Activated CD4-positive, alpha-beta T cell treated with anti-CD3 and anti-CD28 coated beads for 48 hours (primary cell): ENCODE results near the gene NLRP8.
"Not testable (repeated sequence)": the region's sequence is repeated elsewhere in the genome, so short reads cannot be mapped to it uniquely, and the experiment has no call there.

Source experiments
- DNase-seq: peaks from one replicate; pipeline ENCODE4 v3.0.0-alpha.2; 2020

NLRP8 gene

DNA sequence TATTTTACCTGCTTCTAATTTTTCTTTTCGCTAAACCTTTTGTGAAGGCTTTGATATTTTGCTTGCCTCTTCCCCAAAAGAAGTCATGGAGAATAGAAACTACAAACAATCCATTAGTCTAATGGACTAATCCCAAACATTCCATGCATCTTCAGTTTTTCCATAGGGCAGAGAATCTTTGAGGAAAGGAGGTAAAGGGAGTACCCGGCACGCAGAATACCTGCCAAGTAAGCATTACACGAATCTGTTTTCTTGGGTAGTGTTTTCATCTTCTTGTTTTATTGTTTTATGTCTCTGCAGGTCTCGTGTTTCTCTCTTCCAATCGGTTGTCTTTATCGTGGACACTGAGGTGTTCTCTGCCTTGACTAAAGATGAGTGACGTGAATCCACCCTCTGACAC, at the start of gene NLRP8:
TSS of gene NLRP8 (plus strand) at position 301 of the 400 bp plus-strand sequence.
- no peak for DNase-seq

DNA sequence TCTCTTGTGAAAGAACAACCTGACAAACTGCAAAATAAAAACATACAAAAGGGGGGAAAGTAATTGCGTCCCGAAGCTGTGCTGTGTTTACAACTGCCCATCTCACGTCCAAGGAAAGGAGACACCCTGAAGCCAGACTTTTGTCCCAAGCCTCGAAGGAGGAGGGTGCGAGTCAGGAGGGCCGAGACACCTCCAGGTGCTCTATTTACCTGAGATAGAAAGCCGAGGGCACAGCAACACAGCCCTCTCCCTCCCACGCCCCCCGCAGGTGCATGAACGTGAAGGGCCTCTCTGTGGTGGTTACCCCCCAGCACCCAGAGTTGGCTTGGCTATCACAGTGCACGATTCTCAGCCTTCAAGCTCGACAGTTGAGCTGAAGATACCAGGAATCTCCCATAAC, 48.7 kb upstream of the NLRP8 start:
- no peak for DNase-seq

DNA sequence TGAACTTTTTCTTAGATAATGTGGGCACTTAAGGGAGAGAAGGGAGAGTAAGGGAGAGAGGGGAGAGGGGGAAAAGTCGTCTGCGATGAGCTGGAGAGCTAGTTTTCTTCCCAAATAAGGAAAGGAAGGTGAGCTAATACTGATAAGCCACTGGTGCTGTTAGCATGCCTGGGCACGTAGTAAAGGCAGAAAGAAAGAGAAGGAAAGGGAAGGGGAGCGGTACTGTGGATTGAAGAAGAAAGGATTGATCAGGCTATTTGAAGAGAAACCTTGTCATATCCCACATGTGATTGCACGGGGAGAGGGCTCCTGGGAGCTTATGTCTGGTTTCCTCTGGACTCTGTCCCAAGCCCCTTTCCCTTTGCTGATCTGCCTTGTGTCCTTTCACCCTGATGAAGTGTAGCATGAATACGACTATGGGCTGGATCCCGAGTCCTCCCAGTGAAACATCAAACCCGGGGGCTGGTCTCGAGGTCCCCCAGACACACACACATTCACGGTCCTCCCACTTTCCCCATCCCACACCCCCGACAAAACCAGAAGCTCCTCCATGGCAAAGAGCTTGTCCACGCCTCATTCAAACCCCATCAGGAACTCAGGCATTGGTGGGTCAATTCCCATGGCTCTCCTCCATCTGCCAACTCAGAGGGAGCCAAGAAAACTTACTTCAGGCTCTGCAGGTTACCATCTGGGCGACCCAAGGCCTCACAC, 46.1 kb upstream of the NLRP8 start:
- DNase-seq: no peak

DNA sequence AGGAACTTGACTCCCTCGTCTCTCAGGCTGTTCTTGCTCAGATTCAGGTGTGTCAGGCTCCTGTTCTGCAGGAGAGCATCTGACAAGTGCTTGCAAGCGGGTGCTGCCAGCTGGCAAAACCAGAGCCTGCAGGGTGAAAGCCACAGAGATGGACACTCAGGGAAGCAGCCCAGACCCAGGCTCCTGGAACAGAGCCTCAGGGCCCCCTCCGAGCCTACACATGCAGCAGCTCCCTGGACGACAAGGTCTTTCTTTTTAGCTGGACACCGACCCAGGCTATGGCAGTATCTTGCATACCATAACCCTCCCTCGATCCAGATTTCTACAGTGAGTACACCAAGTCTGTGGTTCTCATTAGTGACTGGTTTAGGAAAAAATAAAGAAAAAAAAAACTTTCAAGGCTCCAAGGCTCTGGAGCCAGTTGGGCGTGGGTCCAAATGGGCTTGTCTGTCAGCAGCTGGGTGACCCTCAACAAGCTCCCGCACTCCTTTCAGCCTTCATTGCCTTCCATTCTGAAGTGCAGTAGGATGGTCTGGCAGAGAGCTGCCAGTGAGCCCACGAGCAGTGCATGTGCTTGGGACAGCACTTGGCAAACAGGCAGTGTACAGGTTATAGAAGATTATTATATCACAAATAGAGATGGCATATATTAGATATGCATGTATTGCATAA, 45.4 kb upstream of the NLRP8 start:
- no peak for DNase-seq

DNA sequence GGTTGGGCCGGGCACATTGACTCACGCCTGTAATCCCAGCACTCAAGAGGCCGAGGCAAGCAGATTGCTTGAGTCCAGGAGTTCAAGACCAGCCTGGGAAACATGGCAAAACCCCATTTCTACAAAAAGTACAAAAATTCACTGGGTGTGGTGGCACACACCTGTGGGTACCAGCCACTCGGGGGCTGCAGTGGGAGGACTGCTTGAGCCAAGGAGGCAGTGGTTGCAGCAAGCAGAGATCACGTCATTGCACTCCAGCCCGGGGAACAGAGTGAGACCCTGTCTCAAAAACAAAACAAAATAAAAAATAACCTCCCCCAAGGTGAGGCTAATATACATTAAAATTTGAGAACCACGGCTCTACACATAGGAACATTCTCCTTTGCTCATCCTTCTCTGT, 40.3 kb upstream of the NLRP8 start:
- DNase-seq: no peak

DNA sequence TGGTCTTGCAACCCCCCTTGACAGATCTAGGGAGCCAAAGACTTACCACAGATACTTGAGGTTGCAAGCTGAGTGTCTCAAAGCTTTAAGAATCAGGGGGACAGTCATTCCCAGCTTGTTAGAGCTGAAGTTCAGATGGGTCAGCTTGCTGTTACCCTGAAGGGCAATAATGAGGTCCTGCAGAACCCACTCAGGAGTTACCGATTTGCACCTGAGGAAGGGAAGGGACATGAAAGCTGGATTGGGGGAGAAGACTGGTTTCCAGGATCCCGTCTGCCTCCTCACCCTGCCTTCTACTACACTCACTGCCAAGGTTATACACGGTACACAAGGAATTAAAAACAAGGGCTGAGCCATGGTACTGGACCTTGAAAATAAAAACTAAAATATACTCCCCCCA, 39.9 kb upstream of the NLRP8 start:
- DNase-seq: no peak

DNA sequence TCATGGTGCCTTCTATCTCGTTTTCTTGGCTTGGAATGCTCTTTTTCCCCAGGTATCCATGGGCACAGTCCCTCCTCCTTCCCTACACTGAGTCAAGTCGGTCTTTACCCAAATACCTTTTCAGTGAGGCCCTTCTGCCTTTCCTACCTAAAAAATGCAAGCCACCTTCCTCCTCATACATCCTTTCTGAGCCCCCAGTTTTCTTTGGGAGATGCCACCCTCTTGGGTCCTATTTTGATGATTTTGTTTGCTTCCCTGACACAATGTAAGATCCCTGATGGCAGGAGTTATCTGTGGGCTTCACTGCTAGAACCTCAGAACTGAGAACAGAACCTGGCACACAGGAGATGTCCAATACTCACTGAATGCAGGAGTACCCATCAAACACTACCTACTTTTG, 37.8 kb upstream of the NLRP8 start:
- DNase-seq: no peak

DNA sequence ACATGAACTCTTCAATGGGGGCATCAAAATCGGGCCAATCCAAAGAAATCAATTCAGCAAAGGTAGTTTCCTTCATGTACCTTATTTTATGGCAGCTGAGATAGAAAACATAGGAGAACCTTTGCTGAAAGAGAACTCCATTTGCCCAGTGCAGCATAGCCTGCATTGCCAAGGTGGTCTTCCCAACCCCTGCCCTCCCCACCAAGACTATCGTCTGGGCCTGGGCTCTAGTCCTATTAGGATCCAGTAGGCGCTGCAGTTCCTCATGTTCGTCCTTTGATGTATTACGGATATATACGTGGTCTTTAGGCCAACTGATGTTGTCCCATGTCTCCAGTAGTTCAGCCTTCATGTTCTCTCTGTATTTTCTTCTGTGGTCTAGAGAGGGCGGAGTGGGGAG, 34.7 kb upstream of the NLRP8 start:
- no peak for DNase-seq

DNA sequence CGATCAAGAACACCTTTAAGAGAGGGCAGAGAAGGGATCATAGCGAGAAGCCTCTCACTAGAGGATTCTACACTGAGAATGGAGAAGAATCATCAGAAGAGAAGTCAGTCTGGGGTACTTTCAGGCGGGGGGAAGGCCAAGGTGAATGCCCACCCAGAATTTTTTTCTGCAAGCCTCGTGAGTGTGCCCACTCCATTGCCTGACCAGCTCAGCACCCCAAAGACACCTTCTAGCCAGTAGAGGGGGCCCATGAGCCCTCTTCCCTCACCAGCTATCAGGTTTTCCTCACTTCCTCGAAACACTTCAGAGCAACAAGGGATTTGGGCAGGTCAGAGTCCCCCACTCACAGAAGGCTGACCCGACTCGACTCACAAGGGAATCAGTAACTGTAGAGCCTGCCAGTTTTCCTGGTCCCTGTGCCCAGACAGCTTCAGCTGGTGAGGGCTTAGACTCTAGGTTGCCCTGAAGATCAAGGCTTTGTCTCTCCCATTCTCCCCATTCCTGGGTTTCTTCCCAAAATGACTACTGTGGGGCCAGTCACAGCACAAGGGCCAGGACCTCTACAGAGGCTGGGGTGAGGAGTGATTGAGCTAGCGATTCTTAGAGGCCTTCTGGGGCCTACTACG, 33.9 kb upstream of the NLRP8 start:
- DNase-seq: peak; percentile 3

DNA sequence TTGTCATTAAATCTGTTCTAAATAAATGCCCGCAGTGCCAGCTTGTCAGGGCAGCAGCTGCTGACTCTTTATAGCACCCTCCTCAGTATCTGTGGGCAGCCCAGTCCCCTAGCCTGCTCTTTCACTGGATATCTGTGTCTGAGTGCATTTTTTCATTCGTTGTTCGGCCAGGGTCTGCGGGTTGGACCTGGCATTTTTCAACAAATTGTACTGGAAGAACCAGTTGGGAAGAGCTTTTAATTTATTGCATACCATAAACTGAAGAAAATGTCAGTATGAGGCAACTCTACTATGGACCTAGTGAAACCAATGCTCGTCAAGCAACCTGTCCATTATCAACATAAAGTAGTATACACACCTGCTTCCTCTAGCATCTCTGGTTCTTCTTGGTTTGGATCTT, 24.1 kb upstream of the NLRP8 start:
- no peak for DNase-seq

DNA sequence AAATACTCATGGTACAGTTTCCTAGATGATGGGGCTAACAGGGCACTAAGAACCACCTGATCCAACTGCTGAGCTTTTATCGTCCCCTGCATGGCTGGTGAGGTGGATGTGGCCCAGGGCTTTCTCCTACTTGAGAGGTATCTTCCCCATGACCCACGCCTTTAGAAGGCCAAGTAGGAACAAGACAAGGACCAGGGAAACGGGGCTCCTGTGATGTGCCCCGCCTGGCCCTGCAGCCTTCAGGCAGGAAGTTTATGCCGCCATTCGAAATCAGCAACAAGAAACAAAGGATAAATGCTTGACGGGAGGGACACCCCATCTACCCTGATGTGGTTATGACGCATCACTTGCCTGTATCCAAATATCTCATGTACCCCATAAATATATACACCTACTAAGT, 19.6 kb upstream of the NLRP8 start:
- no peak for DNase-seq

DNA sequence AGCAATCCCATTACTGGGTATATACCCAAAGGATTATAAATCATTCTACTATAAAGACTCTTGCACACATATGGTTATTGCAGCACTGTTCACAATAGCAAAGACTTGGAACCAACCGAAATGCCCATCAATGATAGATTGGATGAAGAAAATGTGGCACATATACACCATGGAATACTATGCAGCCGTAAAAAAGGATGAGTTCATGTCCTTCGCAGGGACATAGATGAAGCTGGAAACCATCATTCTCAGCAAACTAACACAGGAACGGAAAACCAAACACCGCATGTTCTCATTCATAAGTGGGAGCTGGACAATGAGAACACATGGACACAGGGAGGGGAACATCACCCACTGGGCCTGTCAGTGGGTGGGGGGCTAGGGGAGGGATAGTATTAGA, 18.4 kb upstream of the NLRP8 start:
- DNase-seq: not testable (repeated sequence)

DNA sequence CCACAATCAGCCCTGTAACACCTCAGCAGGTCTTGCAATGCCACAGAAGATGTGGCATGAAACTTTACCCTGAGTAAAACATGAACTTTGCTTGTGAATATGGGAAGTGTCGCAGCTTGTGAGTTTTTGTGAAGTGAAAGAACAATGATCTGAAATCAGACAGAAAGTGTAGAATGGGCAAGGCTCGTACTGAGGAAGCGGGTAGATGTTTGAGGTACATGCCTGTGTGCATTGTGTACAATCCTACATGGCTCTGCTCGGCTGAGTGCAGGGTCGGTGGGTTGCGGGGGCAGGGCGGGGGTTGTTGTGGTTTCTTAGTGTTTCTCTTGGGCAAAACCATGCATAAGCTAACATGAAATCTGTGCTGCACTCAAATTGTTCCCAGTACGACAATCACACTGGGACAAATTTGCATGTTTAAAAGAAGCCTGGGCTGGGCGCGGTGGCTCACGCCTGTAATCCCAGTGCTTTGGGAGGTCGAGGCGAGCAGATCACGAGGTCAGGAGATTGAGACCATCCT, 16.6 kb upstream of the NLRP8 start:
- no peak for DNase-seq

DNA sequence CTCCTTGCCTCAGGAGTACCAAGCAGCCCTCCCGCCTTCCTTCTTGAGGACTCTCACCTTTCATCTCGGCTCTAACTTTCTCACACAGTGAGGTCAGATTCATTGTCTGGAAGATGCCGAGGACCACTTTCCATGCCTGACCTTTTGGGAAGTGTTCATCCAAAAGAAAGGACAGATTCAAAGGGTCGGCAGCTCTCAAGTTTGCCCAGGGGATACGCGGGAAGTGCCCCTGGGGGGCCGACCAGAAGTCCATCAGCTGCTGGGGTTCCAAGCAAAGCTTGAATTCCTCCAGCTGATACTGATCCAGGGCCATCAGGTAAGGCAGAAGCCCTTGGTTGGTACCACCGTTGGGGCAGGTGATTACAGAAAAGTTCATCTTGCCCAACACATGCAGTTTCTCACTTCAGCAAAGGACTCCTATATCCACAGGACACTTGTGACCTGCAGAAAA, 15.7 kb upstream of the NLRP8 start, which contains the start of gene NLRP13:
TSS of gene NLRP13 (minus strand) at position 401 of the 451 bp plus-strand sequence. CDS start at position 376, 25 bp downstream.
- no peak for DNase-seq

DNA sequence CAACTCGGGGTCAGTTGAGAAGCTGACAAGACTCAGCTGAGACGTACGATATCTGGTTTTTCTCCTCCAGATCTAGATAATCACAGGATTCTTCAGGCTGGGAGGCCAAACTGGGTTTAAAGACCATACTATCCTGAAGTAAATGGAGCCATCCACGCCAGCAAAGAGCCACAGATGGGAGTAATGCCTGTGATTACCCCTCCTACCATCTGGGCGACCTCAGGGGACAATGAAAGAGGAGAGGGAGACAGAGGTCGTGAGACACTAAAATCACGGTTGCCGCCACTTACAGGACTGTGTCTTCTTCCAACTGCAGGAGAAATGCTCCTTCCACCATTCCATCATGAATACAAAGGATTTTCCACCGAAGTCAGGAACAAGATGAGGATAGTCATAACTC, 12.4 kb upstream of the NLRP8 start:
- no peak for DNase-seq

DNA sequence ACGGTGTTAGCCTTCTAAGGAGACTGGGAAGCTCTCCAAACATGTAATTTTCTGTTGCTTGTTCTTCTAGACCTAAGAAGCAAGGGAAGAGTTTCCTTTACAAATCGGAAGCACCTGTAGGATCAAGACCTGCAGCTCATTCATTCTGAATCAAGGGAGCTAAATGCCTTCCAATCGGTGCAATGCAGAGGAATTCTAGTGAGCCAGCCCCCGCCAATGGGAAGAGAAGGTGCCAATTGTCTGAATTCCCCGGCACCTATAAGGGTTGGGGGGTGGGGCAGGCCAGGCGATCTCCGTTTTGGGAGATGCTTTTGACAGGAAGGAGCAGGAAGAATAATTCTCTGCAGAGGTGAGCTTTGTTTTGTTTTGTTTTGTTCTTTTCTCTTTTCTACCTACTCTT, 8.4 kb upstream of the NLRP8 start:
- no peak for DNase-seq

DNA sequence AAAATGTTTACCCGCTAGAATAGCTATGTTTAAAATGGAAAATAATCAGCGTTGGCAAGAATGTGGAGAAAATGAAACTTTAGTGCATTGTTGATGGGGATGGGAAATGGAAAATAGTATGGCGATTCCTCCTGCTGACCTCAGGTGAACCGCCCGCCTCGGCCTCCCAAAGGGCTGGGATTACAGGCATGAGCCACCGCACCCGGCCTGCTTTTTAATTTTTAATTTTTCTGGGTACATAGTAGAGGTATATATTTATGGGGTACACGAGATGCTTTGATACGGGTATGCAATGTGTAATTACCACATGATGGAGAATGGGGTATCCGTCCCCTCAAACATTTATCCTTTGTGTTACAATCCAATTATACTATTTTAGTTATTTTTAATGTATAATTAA, 7.3 kb upstream of the NLRP8 start:
- DNase-seq: no peak

DNA sequence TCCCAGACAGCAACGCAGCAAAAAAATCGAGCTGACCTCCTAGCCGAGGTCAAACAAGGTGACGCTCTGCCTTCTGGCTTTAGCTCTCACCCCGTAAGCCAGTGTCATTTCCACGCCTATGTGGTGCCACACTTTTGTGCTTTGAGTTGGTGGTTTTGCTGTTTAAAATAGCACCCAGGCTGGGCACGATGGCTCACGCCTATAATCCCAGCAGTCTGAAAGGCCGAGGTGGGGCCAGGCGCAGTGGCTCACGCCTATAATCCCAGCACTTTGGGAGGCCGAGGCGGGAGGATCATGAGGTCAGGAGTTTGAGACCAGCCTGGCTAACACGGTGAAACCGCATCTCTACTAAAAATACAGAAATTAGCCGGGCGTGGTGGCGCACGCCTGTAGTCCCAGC, 2.9 kb downstream of the NLRP8 start:
- DNase-seq: not testable (repeated sequence)

DNA sequence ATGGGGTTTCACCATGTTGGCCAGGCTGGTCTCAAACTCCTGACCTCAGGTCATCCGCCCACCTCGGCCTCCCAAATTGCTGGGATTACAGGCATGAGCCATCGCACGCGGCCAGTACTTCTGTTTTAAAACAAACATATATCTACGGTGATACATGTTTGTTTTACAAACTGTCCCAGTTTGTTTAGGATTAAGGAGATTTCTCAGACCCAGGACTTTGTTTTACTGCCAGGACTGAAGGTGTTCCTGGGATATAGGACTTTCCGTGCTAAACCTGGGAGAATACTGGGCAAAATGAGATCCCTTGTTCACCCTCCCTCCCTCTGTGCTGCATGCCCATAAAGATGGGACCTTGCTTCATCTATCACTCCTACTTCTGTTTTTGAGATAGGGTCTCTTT, 8.8 kb downstream of the NLRP8 start:
- no peak for DNase-seq

DNA sequence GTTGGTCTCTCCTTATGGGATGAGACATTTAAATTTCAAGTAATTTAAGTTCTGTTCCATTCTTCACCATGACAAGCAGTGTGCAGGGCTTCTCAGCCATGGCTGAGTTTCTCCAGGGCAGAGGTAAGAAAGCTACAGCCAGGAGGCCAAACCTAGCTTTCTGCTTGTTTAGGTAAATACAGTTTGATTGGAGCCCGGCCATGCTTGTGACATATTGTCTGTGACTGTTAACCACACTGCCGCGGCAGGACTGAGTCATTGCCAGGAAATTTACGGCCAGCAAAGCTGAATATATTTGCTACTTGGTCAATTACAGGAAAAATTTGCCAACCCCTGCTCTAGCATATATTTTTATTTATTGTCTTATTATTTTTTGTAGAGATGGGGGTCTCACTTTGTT, 10.7 kb downstream of the NLRP8 start:
- DNase-seq: no peak

DNA sequence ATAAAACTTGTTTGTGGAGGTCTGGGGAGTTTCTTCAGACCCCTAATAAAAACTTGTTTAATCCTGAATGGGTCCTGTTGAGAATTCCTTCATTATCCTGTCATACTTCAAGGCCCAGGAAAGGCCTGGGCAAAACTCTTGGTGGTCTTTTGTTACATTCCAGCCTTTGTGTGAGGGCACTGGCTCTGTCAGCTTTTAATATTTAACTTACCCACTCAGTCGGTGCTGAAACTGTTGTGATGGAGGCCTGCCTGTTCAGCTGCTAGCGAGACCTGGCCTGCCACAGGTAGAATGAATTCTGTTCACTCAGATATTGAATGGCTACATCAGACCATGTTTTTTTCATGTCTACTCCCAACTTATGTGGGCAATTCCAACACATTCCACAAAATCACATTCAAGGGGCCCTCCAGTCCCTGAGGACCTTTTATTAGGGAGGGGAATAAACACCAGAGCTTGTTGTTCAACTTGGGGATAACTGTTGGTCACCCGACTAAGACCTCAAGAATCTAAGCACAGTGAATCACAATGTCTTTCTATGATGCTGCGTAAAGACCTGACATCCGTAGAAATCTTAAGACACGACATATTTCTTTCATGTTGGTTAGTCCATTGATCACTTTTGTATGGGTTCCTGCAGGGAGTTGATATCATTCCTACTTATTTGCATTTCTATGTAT, 12.5 kb downstream of the NLRP8 start:
- DNase-seq: no peak

DNA sequence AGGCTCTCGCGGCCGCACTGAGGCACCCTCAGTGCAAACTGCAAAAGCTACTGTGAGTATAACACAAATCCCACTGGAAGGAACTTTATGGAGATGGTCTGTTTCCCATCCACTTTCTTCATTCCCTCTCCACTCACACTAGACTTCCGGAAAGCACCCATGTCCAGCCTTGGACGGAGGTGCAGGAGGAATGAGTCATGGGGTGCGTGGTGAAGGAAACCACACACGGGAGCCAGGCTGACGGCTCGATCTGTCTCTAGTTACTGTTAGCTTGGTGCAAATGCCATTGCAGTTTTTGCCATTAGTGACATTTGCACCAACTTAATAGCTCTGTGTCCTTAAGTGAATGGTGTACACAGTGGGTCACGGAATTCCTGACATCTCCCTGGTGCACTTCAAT, 14.6 kb downstream of the NLRP8 start:
- no peak for DNase-seq

DNA sequence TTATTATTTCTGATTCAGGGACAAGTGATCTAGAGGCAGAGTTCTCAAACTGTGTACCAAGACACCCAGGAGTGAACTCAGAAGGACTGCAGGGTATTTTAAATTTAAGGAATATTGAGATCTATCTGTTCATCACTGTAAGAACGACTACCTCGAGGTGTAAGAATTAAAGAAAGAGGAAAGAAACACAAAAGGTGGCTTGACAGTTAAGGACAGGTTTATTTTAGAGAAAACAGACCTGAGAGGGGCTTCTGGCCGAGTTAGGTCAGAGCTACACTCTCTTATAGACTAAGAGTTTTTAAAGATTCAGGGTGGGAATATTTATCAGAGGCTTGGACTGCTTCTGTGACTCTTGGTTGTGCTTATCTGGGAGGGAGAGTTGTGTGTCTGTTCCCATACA, 26.4 kb downstream of the NLRP8 start:
- no peak for DNase-seq
